Activated CD8-positive, alpha-beta memory T cell treated with anti-CD3 and anti-CD28 coated beads for 1 hour (primary cell): ENCODE data around the gene TK1.
"Not testable (repeated sequence)": the region's sequence is repeated elsewhere in the genome, so short reads cannot be mapped to it uniquely, and the experiment has no call there.

Source experiments
- DNase-seq, 2 donors: peaks; one replicate each; pipeline ENCODE4 v3.0.0-alpha.2; 2020; ENCODE audit warnings: low read depth in 1 of 2; ENCODE audit errors: extremely low read depth in 1 of 2

Gene TK1

DNA sequence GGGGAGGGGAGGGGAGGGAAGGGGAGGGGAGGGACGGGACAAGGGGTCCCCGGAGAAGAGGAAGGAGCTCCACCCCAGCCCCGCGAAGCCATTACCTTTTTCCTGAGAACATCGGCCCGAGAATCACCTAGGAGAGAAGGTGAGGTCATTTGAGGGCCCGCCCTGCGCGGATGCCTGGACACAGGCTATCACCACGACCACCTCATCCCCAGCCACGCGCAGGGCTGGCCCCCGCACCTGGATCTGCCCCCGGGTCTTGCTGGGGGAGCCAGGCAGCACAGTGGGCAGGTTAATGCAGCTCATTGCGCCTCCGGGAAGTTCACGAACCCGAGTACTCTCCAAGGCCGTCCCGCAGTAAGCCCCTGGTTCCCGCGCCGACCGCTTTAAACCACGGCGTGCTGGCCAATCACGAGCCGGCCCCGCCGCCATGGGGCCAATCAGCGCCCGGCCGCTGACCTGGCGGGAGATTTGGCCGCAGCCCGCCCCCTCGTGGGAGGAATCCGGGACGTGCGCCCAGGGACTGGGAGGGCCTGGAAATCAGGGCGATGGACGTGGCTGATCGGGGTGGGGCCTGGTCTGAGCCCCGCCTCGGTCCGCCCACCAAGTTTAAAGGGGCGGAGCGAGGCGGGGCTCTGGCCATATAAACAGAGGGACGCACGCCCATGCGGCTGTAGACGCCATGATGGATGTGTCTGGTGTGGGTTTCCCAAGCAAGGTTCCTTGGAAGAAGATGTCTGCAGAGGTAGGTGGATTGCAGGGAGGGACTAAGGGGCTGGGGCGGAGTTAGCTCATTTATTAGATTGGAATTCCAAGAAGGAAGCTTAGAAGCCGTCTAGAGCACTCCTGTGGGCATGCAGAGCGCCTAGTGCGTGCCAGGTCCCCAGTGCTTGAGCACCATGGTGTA is at the start of gene TK1, which contains the start of gene AFMID:
Gene TK1 (minus strand): TSS at position 361 of the 904 bp plus-strand sequence. CDS start 58 bp downstream, at position 303.
Gene AFMID (plus strand): TSS at position 671 of the 904 bp plus-strand sequence. CDS start 9 bp downstream, at position 680.
- peak; percentile 17 to 58 for DNase-seq

DNA sequence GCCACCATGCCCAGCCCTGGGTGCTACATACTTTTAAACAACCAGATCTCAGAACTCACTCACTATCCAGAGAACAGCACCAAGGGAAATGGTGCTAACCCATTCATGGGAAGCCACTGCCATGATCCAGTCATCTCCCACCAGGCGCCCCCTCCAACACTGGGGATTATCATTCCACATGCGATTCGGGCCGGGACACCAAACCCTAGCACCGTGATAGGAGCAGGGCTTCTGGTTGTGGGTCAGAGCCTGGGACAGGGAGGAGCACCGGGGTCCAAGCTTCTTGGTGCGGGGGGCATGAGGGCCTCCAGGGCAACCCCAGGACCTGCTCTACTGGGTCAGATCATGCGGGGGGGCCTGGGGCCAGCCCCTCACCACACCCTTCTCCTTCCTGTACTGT is 49.0 kb upstream of the TK1 start:
- DNase-seq, result no peak

- DNase-seq, result not testable (repeated sequence)
These were observed 48.2 kb upstream of the TK1 start for GRCh38 chr17:78235022-78235421.

GRCh38 chr17:78234261-78234865 is 47.5 kb upstream of the TK1 start:
- no peak for DNase-seq

DNA sequence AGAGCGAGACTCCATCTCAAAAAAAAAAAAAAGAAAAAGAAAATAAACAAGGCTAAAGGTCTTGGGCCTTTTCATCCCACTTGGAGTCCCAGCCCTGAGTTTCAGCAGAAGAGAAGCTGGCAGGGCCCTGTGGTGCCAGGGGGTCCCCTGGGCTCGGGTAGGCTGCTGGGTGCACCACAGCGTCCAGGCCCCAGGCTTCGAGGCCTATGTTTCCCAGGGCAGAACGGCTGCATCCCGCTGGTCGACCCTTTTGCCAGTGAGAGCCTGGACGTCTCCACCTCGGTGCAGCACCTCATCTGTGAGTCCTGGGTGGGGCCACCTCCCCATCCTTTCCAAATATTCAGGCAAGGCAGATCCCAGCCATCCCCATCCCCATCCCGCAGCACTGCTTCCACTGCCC is 46.8 kb upstream of the TK1 start:
- DNase-seq, result no peak

DNA sequence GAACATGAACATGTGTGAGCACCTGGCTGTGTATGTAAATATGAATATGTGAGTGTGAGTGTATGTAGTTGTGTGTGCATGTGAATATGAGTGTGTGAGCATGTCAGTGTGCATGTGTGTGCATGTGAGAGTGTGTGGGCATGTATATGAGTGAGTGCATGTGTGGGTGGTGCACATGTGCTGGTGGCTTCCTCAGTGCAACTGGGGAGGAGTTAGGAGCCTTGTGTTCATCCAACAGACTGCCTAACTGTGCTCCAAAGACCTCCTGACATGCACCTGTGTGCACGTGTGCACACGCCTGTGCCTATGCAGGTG is 46.0 kb upstream of the TK1 start:
- DNase-seq, result no peak

DNA sequence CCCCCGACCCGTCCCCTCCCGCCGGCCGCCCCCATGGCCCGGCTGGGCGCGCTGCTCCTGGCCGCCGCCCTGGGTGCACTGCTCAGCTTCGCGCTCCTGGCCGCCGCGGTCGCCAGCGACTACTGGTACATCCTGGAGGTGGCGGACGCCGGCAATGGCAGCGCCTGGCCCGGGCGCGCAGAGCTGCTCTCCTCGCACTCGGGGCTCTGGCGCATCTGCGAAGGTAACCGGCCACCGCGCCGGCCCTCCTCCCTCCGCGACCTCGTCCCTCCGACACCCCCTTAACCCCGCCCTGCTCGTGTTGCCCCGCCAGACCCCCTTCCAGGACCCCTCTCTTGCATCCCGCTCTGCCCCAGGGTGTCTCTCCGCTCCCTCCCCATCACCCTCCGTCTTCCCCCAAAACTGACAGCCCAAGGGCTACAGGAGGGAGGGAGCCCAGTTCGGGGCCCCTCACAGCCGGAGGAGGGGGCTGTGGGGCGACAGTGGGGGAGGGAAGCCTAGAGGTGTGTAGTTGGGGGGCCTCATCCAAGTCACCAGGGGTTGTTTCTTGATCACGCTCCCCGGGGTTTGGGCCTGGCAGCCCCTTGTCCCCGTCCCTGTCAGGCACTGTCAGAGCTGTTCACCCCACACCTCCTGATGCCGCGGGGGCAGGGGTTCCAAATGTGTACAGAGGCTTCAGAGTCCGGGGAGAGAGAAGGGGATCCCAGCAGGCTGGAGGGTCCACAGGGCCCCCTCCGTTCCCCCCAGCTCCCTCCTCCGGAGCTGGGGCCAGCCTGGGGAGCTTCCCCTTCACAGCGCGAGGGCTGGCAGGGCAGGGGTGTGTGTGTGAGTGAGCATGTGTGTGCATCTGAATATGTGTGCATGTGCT is 45.4 kb upstream of the TK1 start:
- no peak for DNase-seq

DNA sequence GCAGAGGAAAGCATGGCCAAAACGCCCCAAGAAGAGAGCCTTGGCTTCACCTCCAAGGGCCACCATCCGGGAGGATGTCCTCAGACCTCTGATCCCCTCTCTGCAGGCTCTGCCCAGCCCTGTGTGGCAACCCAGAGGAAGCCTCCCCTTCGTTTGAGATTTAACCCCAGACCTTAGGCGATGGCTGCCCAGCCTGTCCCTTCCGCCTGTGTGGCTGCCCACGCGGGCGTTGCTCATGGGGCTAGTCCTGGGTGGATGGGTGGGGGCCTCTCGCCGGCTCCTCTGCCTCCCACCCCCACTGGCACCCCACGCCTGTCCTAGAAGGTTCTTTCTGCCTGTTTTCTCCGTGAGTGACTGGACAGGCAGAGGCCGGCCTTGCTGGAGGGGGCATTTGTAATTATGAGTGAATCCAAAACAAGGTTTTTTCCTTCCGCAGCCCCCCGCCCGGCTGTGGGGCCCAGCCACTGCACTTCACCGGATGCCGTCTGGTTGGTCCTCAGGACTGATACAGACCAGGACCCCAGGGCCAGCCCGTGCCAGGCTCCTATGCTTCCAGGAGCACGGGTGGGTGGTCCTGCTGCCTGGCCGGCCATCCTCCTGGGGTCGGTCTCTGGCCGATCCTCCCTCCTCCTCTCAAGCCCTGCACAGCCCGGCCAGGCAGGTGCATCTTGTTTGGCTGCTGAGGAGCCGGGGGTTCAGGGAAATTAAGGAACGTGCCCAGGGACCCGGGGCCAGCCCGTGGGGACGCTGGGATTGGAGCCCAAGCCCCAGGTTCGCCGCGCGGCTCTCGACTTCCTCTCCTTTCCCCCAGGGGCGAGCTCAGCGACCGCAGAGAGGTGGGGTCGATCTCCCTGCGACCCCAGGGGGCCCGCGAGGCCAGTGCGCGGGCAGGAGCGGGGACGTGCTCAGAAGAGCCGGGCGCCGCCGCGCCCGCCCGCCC is 44.4 kb upstream of the TK1 start, which contains the start of gene TMEM235:
Gene TMEM235 (plus strand): TSS at position 636 of the 940 bp plus-strand sequence. CDS start 393 bp downstream, outside the sequence.
- no peak for DNase-seq

GRCh38 chr17:78230252-78230962 is 43.6 kb upstream of the TK1 start:
- DNase-seq, result no peak

DNA sequence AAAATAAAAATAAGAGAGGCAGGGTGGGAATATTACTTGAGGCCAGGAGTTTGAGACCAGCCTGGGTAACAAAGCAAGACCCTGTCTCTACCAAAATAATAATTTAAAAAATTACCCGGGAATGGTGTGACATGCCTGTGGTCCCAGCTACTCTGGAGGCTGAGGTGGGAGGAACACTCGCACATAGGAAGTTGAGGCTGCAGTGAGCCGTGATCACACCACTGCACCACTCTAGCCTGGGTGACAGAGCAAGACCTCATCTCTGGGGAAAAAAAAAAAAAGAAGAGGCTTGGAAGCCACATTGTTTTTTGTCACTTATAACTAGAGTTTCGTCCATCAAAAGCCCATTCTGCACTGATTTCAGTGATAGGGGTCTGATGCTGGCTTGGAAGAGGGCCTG is 41.3 kb upstream of the TK1 start:
- DNase-seq, result no peak

DNA sequence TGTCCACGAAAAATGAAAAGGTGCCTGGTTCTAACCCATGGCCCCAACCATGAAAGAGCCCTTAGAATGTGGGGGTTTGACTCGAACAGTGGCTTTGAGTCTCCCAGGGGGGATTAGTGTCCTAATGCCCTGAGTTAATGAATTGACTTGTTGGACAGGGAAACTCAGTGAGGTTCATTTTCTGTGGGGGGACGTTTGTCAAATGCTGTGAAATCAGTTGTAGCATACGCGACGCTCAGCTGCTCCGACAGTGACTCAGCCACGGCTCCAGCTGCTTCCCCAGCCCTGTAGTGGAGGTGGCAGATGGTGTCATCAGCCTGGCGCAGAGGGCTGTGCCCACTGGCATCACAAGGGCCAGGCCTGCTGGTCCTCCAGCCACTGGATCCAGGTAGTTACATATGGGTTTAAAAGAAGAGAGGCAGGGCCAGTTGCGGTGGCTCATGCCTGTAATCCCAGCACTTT is 40.6 kb upstream of the TK1 start:
- no peak for DNase-seq

DNA sequence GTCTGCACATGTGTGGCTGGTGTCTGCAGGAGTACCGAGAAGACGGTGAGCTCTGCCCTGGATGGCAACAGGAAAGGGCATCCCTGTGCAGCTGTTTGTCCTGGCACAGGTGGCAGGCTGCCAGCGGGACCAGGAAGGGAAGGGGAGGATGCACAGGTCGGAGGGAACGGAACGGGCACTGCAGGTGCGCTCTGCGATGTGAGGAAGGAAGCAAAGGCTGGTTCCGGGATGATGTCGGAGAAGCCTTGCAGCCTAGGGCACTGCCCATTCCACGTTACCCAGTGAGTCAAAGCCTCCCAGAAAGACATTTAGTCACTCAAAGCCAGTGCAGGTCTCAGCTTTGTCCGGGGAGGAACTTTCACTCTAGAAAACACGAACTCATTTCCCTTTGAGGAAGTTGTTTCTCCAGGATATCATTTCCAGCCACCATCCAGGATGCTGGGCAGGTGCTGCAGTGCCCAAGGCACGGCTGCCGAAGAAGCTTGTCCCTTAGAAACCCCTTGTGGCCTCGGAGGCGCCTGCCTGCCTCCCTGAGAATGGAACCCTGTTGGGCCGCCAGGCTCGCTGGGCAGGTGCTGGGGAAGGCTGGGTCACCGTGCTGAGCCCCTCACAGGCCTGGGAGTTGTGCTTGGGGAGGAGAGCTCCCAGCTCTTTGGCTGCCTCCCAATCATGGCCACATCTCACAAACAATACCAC is 40.1 kb upstream of the TK1 start:
- DNase-seq, result no peak

DNA sequence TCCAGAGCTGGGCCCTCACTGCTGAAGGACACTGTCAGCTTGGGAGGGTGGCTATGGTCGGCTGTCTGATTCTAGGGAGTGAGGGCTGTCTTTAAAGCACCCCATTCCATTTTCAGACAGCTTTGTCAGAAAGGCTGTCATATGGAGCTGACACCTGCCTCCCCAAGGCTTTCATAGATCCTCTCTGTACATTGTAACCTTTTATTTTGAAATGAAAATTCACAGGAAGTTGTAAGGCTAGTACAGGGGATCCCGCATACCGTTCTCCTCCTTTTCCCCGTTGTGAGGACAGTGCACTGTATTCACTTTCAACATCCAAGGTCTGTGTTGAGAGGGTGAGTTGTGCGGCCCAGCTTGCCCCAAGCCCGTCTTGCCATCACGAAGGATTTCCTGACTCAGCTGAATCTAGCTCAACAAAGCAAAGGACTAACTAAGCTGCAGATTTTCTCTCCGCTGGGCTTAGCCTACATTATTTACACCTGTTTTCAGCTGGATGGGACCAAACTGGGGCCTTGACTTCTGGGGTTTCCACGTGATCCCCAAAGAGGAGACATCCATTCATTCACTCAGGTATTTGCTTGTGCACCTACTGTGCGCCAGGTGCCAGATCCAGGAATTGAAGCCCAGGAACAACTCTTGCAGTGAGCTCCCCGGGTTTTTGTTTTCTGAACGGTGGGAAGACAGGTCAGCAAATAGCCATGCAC is 39.4 kb upstream of the TK1 start:
- no peak for DNase-seq

- DNase-seq, result no peak
These were observed 38.4 kb upstream of the TK1 start for GRCh38 chr17:78225088-78225865.

DNA sequence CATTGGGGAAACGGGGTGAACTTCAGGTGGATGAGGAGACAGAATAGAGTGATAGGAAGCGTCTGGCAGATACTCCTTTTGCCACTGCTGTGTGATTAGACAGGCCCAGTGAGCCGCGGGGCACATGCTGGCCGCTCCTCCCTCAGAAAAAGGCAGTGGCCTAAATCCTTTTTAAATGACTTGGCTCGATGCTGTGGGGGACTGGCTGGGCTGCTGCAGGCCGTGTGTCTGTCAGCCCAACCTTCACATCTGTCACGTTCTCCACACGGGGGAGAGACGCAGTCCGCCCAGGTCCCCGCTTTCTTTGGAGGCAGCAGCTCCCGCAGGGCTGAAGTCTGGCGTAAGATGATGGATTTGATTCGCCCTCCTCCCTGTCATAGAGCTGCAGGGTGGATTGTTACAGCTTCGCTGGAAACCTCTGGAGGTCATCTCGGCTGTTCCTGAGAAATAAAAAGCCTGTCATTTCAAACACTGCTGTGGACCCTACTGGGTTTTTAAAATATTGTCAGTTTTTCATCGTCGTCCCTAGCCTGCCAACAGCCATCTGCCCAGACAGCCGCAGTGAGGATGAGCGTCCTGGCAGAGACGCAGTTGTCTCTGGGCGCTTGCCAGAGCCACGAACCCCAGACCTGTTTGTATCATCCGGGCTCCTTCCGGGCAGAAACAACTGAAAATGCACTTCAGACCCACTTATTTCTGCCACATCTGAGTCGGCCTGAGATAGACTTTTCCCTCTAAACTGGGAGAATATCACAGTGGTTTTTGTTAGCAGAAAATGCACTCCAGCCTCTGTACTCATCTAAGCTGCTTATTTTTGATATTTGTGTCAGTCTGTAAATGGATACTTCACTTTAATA is 37.6 kb upstream of the TK1 start:
- no peak for DNase-seq

DNA sequence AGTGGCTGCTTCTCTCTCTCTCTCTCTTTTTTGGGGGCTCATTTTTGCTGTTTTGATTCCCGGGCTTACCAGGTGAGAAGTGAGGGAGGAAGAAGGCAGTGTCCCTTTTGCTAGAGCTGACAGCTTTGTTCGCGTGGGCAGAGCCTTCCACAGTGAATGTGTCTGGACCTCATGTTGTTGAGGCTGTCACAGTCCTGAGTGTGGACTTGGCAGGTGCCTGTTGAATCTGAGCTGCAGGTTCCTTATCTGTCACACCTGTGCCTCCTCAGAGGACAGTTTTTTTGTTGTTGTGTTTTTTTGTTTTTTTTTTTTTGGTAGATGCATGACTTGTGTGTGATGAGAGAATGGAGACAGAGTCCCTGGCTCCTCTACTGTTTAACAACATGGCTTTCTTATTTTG is 36.9 kb upstream of the TK1 start:
- no peak for DNase-seq

DNA sequence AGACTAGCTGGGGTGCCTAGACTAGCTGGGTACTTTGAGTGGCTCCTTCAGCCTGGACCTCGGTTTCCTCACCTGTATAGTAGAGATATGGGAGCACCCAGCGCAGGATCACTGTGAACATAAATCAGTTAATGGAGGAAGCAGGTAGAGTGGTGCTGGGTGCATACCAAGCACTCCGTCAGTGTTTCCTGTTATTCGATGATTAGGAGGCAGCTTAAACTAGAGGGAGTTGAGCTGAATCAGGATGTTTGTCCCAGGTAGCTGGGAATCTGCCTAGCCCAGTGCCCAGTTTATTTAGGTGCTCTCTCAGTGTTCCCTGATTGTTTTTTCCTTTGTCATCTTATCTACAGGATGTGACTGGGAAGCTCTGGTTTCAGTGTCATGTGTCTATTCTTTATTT is 36.2 kb upstream of the TK1 start:
- DNase-seq, result no peak
